GM18870 (cell line): ENCODE data around the gene PLAGL2.
"Not testable (repeated sequence)": the region's sequence is repeated elsewhere in the genome, so short reads cannot be mapped to it uniquely, and the experiment has no call there.

Experiments
- ATAC-seq: cut with Tn5 transposase; IDR thresholded peaks from one replicate; pipeline ENCODE4 v1.9.1; 2021; ENCODE audit warnings: moderate library complexity; ENCODE audit not compliant: unreplicated experiment

PLAGL2 gene

GRCh38 chr20:32183947-32184635 lies 23.5 kb downstream of the PLAGL2 start:
- no peak for ATAC-seq

- no peak for ATAC-seq
Measured at GRCh38 chr20:32181606-32182005, 25.9 kb downstream of the PLAGL2 start.

GRCh38 chr20:32179934-32180333 lies 27.6 kb downstream of the PLAGL2 start:
- ATAC-seq = no peak

GRCh38 chr20:32179515-32179914 lies 28.0 kb downstream of the PLAGL2 start:
- no peak for ATAC-seq

- not testable (repeated sequence) for ATAC-seq
Measured at GRCh38 chr20:32177696-32178095, 29.8 kb downstream of the PLAGL2 start.

- no peak for ATAC-seq
Measured at GRCh38 chr20:32168184-32168910, 39.2 kb downstream of the PLAGL2 start.

GRCh38 chr20:32167552-32167951 lies 40.0 kb downstream of the PLAGL2 start:
- ATAC-seq = no peak

- ATAC-seq = no peak
Measured at GRCh38 chr20:32165836-32166545, 41.6 kb downstream of the PLAGL2 start.

GRCh38 chr20:32164984-32165735 lies 42.4 kb downstream of the PLAGL2 start:
- no peak for ATAC-seq

- no peak for ATAC-seq
Measured at GRCh38 chr20:32163951-32164350, 43.6 kb downstream of the PLAGL2 start.

GRCh38 chr20:32162351-32162750 lies 45.2 kb downstream of the PLAGL2 start:
- ATAC-seq = no peak

- ATAC-seq = no peak
Measured at GRCh38 chr20:32160341-32160740, 47.2 kb downstream of the PLAGL2 start.

- no peak for ATAC-seq
Measured at GRCh38 chr20:32159766-32160221, 47.7 kb downstream of the PLAGL2 start.

- ATAC-seq = no peak
Measured at GRCh38 chr20:32158943-32159660, 48.4 kb downstream of the PLAGL2 start.

GRCh38 chr20:32158351-32158750 lies 49.2 kb downstream of the PLAGL2 start:
- ATAC-seq = no peak

GRCh38 chr20:32157611-32158010 lies 49.9 kb downstream of the PLAGL2 start:
- no peak for ATAC-seq

GRCh38 chr20:32155017-32155981 lies 52.2 kb downstream of the PLAGL2 start:
- no peak for ATAC-seq

- ATAC-seq = no peak
Measured at GRCh38 chr20:32153771-32154170, 53.8 kb downstream of the PLAGL2 start.

GRCh38 chr20:32153156-32153665 lies 54.3 kb downstream of the PLAGL2 start:
- no peak for ATAC-seq
